ENCODE measurements around the gene MYOG. TPM values are rescaled to one million over a fixed set of nuclear protein-coding genes. Genes with fewer than 3 reads are reported as not detected.

Gene MYOG
- polyA plus RNA-seq = not detected in 2 replicates

DNA sequence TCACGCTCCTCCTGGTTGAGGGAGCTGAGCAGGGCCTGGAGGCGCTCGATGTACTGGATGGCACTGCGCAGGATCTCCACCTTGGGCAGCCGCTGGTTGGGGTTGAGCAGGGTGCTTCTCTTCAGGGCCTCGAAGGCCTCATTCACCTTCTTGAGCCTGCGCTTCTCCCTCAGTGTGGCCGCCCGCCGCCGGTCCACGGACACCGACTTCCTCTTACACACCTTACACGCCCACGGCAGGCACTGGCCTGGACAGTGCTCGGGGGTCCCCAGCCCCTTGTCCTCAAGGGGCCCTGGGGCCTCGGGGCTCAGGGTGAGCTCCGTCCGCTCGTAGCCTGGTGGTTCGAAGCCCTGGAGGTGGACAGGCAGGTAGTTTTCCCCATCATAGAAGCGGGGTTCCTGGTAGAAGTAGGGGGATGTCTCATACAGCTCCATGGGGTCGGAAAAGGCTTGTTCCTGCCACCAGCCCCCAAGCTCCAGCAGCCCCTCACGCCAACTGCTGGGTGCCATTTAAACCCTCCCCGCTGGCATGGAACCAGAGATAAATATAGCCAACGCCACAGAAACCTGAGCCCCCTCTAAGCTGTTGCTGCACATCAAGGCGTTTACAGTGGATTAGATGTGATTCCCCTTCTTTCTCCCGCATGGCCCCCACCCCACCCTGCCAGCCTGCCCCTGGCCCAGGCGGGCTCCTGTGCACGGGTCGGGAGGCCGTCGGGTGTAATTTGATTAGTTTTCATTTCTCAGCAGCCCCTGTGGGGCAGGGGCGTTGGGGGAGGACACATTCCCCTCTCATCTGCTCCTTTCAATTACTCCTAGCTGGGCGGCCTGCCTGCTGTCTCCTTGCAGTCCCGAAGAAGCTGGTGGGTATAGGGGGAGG lies at the start of gene MYOG:
MYOG (minus strand) TSS at position 485 of the 879 bp plus-strand sequence; CDS start at position 434, 51 bp downstream.

DNA sequence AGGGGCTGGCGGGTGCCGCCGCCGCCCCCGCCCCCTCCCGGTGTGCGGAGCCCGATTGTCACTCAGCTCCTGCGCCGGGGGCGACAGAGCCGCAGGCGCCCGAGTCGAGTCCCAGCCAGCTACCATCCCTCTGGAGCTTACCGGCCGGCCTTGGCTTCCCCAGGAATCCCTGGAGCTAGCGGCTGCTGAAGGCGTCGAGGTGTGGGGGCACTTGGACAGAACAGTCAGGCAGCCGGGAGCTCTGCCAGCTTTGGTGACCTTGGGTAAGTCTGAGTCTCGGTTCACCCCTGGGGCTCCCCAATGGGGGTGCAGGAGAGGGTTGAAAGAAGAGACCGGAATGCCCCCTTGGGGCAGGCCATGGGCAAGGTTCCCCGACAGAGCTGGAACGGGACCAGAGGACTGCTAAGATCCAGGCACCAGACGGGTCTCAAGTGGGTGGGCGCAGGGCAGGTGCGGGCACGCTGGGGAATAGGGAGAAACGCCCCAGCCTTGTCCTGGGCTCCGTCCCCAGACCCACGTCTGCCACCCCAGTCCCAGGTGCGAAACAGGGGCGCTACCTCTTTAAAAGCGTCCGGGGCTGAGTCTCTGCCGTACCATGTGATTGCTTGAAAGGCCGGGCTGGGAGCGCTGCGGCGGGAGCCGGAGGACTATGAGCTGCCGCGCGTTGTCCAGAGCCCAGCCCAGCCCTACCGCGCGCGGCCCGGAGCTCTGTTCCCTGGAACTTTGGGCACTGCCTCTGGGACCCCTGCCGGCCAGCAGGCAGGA lies 42.0 kb upstream of the MYOG start, which contains the start of gene ADORA1:
ADORA1 (plus strand) TSS at position 61 of the 765 bp plus-strand sequence. CDS start 1,116 bp downstream, outside the sequence.

Other genes with a start within 250 kb of the MYOG start
- gene RABIF, start 196.9 kb downstream of the MYOG start, polyA plus RNA-seq = 15.4 and 16.3 TPM in 2 replicates
- gene KLHL12, start 158.8 kb downstream of the MYOG start, polyA plus RNA-seq = 55.7 and 60.5 TPM in 2 replicates
- gene ADIPOR1, start 127.7 kb downstream of the MYOG start, polyA plus RNA-seq = 67.0 and 69.0 TPM in 2 replicates
- gene CYB5R1, start 118.8 kb downstream of the MYOG start, polyA plus RNA-seq = 80.6 and 117 TPM in 2 replicates
- 12.0 and 13.0 TPM in 2 replicates for gene TMEM183A, start 78.6 kb downstream of the MYOG start, polyA plus RNA-seq
- 0.23 and 0.97 TPM in 2 replicates for gene PPFIA4, start 59.5 kb downstream of the MYOG start, polyA plus RNA-seq
- gene ADORA1, start 41.7 kb upstream of the MYOG start, polyA plus RNA-seq = 1.4 TPM in 1 of 2 replicates, not detected in the other
- gene MYBPH, start 89.8 kb upstream of the MYOG start, polyA plus RNA-seq = not detected in 2 replicates
- gene CHI3L1, start 100.7 kb upstream of the MYOG start, polyA plus RNA-seq = not detected in 2 replicates
- gene CHIT1, start 143.7 kb upstream of the MYOG start, polyA plus RNA-seq = not detected in 2 replicates
- gene BTG2, start 219.5 kb upstream of the MYOG start, polyA plus RNA-seq = 0.95 and 1.4 TPM in 2 replicates

Measured in Purkinje cell (primary cell).